HepG2 (cell line): ENCODE measurements around the gene MYPN. TPM values are rescaled to one million over a fixed set of nuclear protein-coding genes. Genes with fewer than 3 reads are reported as not detected.

Experiments
- ATAC-seq: fragments of 200-7000 bp; cut with Tn5 transposase; 3 replicates; pipeline ENCODE4 v1.9.1; 2020; ENCODE audit warnings: mild to moderate bottlenecking, moderate library complexity
- BruUV-seq: library from RNA; stranded (reverse); fragments of 400-500 nt; replicated peaks from 2 replicates; lab custom pipeline; 2021; lab: Mats Ljungman, UMichigan
- CTCF ChIA-PET: fragments of 300-600 bp; formaldehyde crosslinking; extraction: SDS; loops from one replicate; lab custom pipeline; 2021; ENCODE audit warnings: low total read pairs, inconsistent platforms, low intra/inter-chr PET ratio; lab: Yijun Ruan, JAX
- POLR2A ChIA-PET: fragments of 350-600 bp; sonication (Branson Sonifier 250); formaldehyde crosslinking; loops from one replicate; lab custom pipeline; 2020; ENCODE audit warnings: antibody characterized with exemption, inconsistent platforms; lab: Yijun Ruan, JAX
- DNase-seq: peaks from one replicate; pipeline ENCODE4 v3.0.0-alpha.2; 2015; ENCODE audit warnings: low spot score
- FAIRE-seq: peaks from 3 replicates; lab custom pipeline; 2011; peaks lifted over from hg19 to GRCh38; lab: Jason Lieb, UNC
- H2AFZ ChIP-seq: one replicate; pipeline ENCODE4 v1.6.1; 2011; ENCODE audit warnings: low read length, inconsistent platforms
- H3K27ac ChIP-seq: fragments of 300-600 bp; 3 replicates; pipeline ENCODE4 v1.8.0; 2011; ENCODE audit warnings: mixed run types, mild to moderate bottlenecking, mixed read lengths, low read length, inconsistent platforms; ENCODE audit not compliant: insufficient read depth; ENCODE audit errors: extremely low read length
- H3K27me3 ChIP-seq, 2 experiments: fragments of 200-600 bp in 1 of 2; 2 replicates in 1 of 2; 3 replicates in 1 of 2; pipeline versions ENCODE4 v1.6.0 to v1.8.0; 2011; ENCODE audit warnings: low read length in 2 of 2, mild to moderate bottlenecking in 2 of 2, moderate library complexity in 2 of 2, inconsistent platforms in 1 of 2; ENCODE audit not compliant: insufficient read depth in 2 of 2, control insufficient read depth in 1 of 2
- H3K36me3 ChIP-seq, 2 experiments: fragments of 200-600 bp in 1 of 2; replicated peaks in 1 of 2; 2 replicates in 1 of 2; 3 replicates in 1 of 2; pipeline versions ENCODE4 v1.5.1 to v1.8.0; 2011; ENCODE audit warnings: low read length in 2 of 2, inconsistent platforms in 1 of 2; ENCODE audit not compliant: insufficient read depth in 2 of 2, control insufficient read depth in 1 of 2
- H3K4me1 ChIP-seq: 2 replicates; pipeline ENCODE4 v1.5.1; 2012; ENCODE audit warnings: low read length, inconsistent platforms; ENCODE audit not compliant: insufficient read depth
- H3K4me2 ChIP-seq: 2 replicates; pipeline ENCODE4 v1.6.0; 2011; ENCODE audit warnings: low read depth, low read length, inconsistent platforms
- H3K4me3 ChIP-seq, 3 experiments: fragments of 200-600 bp in 1 of 3; sonication (generic), shearing (Covaris generic) in 1 of 3; replicated peaks in 1 of 3; 2 replicates each; pipeline ENCODE4 v1.5.1; 2011 to 2016; ENCODE audit warnings: low read length in 3 of 3, inconsistent platforms in 2 of 3, low read depth in 2 of 3, mild to moderate bottlenecking in 2 of 3, control low read depth in 1 of 3, mixed read lengths in 1 of 3; ENCODE audit not compliant: insufficient read depth in 1 of 3
- H3K79me2 ChIP-seq: one replicate; pipeline ENCODE4 v1.6.1; 2011; ENCODE audit warnings: low read length, inconsistent platforms; ENCODE audit not compliant: insufficient read depth
- H3K9ac ChIP-seq: 2 replicates; pipeline ENCODE4 v1.6.0; 2011; ENCODE audit warnings: mild to moderate bottlenecking, low read depth, low read length, inconsistent platforms; ENCODE audit not compliant: insufficient read depth
- H3K9me3 ChIP-seq: 2 replicates; pipeline ENCODE4 v1.5.1; 2012; ENCODE audit warnings: mild to moderate bottlenecking, low read length
- H4K20me1 ChIP-seq: 2 replicates; pipeline ENCODE4 v1.6.0; 2011; ENCODE audit warnings: inconsistent platforms, mild to moderate bottlenecking, low read length, moderate library complexity; ENCODE audit not compliant: insufficient read depth
- CEBPG ChIP-seq: IDR thresholded peaks from 2 replicates; pipeline ENCODE4 v1.6.1; 2016
- CREB3 ChIP-seq: sonication (generic); formaldehyde crosslinking; IDR thresholded peaks from 2 replicates; pipeline ENCODE4 v1.5.0; 2020; ENCODE audit warnings: missing genetic modification reagents
- HOXD1 ChIP-seq: sonication (generic); formaldehyde crosslinking; IDR thresholded peaks from 2 replicates; pipeline ENCODE4 v1.5.0; 2020; ENCODE audit warnings: missing genetic modification reagents
- IRF1 ChIP-seq: sonication (generic); formaldehyde crosslinking; IDR thresholded peaks from 2 replicates; pipeline ENCODE4 v1.4.0; 2020; ENCODE audit warnings: low read depth, mild to moderate bottlenecking, missing genetic modification reagents
- ISL2 ChIP-seq: sonication (generic); formaldehyde crosslinking; IDR thresholded peaks from 2 replicates; pipeline ENCODE4 v1.5.0; 2020; ENCODE audit warnings: missing genetic modification reagents
- NFIB ChIP-seq: sonication (generic); formaldehyde crosslinking; IDR thresholded peaks from 2 replicates; pipeline ENCODE4 v1.9.0; 2021; ENCODE audit warnings: missing genetic modification reagents, mild to moderate bottlenecking, borderline replicate concordance
- PATZ1 ChIP-seq: sonication (generic); formaldehyde crosslinking; IDR thresholded peaks from 2 replicates; pipeline ENCODE4 v1.4.0; 2020; ENCODE audit warnings: missing genetic modification reagents
- PRDM4 ChIP-seq: sonication (generic); formaldehyde crosslinking; IDR thresholded peaks from 2 replicates; pipeline ENCODE4 v1.9.0; 2021; ENCODE audit warnings: missing genetic modification reagents, borderline replicate concordance
- RBM22 ChIP-seq: fragments of 200-400 bp; formaldehyde crosslinking; optimal IDR thresholded peaks from 2 replicates; pipeline ENCODE3; 2017; ENCODE audit warnings: mild to moderate bottlenecking, low read length, moderate library complexity
- TP53 ChIP-seq: sonication (generic); formaldehyde crosslinking; conservative IDR thresholded peaks from 2 replicates; pipeline ENCODE4 v1.4.0; 2020; ENCODE audit warnings: missing genetic modification reagents
- ZNF17 ChIP-seq: sonication (generic); formaldehyde crosslinking; IDR thresholded peaks from 2 replicates; pipeline ENCODE4 v1.5.0; 2020; ENCODE audit warnings: mild to moderate bottlenecking, missing genetic modification reagents
- ZNF451 ChIP-seq: sonication (generic); formaldehyde crosslinking; IDR thresholded peaks from 2 replicates; pipeline ENCODE4 v1.5.0; 2020; ENCODE audit warnings: mild to moderate bottlenecking, missing genetic modification reagents
- WGBS: methylation state at CpG from one replicate; pipeline ENCODE4 v1.1.6; 2017; ENCODE audit warnings: low lambda C conversion rate; 5-methylcytosine and 5-hydroxymethylcytosine counted together
- in situ Hi-C: cut with HindIII; loops from 2 replicates; pipeline ENCODE4 v1.10.0; 2017; ENCODE audit warnings: low pct_unique_long_range_greater_than_20kb; ENCODE audit not compliant: extremely low pct_ligation_motif_present
- intact Hi-C: fragments of 100-400 bp; cut with micrococcal nuclease; formaldehyde crosslinking; loops from one replicate; pipeline ENCODE4 v1.10.0; 2022; ENCODE audit not compliant: unreplicated experiment
- polyA plus RNA-seq, 8 experiments: library from polyadenylated mRNA; depleted of rRNA in 3 of 8; stranded (reverse) in 7 of 8; unstranded in 1 of 8; fragments of >200 nt; fragmentation: Illumina TruSeq in 4 of 8; extraction: Trizol in 4 of 8; gene quantifications; 2 replicates each; pipeline versions ENCODE4 v1.2.1 to v1.2.3, GENCODE V29; 2011 to 2016; ENCODE audit warnings: low read depth in 4 of 8, missing spikeins in 1 of 8, mixed read lengths in 1 of 8; ENCODE audit not compliant: insufficient read depth in 1 of 8
- total RNA-seq, 5 experiments: library from RNA; depleted of rRNA; stranded (reverse); fragments of >200 nt; fragmentation: Illumina TruSeq; extraction: Trizol; gene quantifications; 2 replicates each; pipeline ENCODE4 v1.2.3, GENCODE V29; 2016; ENCODE audit warnings: low read depth in 1 of 5

MYPN gene
- total and polyA plus RNA-seq, 2 of the 13 experiments (the other 11 are each of a cell fraction or from before 2014, with no cell fraction given), result not detected

GRCh38 chr10:68086910-68087684 lies 22.2 kb upstream of the MYPN start:
- H3K36me3 ChIP-seq, result no peaks in the 10 kb centered on the region
- H3K9ac ChIP-seq, result no peak overlapping the region
- H2AFZ ChIP-seq, result no peak overlapping the region
- H3K4me3 ChIP-seq, result no peak overlapping the region
- H3K79me2 ChIP-seq, result no peaks in the 10 kb centered on the region
- ATAC-seq (no peak), DNase-seq (no peak), FAIRE-seq (no peak)
- intact Hi-C loops, result no loop called here
- no peaks in the 10 kb centered on the region for H3K4me1 ChIP-seq
- TF ChIP-seq IRF1 (CRISPR knock-in tag), result no peak
- no peak for TF ChIP-seq ISL2 (CRISPR knock-in tag)
- no peak for TF ChIP-seq RBM22
- no peak for TF ChIP-seq TP53 (CRISPR knock-in tag)
- no peak for TF ChIP-seq PATZ1
- no peak for TF ChIP-seq NFIB (CRISPR knock-in tag)
- no peak for TF ChIP-seq ZNF451 (CRISPR knock-in tag)
- TF ChIP-seq HOXD1 (CRISPR knock-in tag), result no peak
- TF ChIP-seq CEBPG (CRISPR knock-in tag), result no peak
- TF ChIP-seq CREB3, result no peak
- no peak for TF ChIP-seq PRDM4
- no peak for TF ChIP-seq ZNF17 (CRISPR knock-in tag)
- no peak overlapping the region for H3K27ac ChIP-seq
- in situ Hi-C loops, result loop anchor here (10.0 kb wide), 1 partner anchor 118 kb away; no protein-coding TSS in a partner anchor
- H3K27me3 ChIP-seq, result peaks cover 0 to 4% of the 10 kb centered on the region in 2 experiments; a peak in 1 of 5 replicates
- BruUV-seq, result no TSS peak
- no peak overlapping the region for H3K4me2 ChIP-seq
- WGBS, result 31% methylated on average over 7 of the region's 7 CpGs
- ChIA-PET CTCF (no interaction called here), POLR2A (no interaction called here)
- no peaks in the 10 kb centered on the region for H4K20me1 ChIP-seq
- H3K9me3 ChIP-seq, result no peaks in the 10 kb centered on the region
